Activated naive CD8-positive, alpha-beta T cell (primary cell): ENCODE measurements around the gene TEAD4.

Experiments used
- H3K27ac Mint-ChIP-seq: one replicate; pipeline ENCODE4 v1.8.0; 2021; ENCODE audit warnings: mixed read lengths
- H3K27me3 Mint-ChIP-seq: one replicate; pipeline ENCODE4 v1.8.0; 2021; ENCODE audit warnings: mixed read lengths
- H3K36me3 Mint-ChIP-seq: one replicate; pipeline ENCODE4 v1.8.0; 2021; ENCODE audit warnings: mixed read lengths
- H3K4me1 Mint-ChIP-seq: one replicate; pipeline ENCODE4 v1.8.0; 2021; ENCODE audit warnings: low read depth, mixed read lengths
- H3K4me3 Mint-ChIP-seq: one replicate; pipeline ENCODE4 v1.8.0; 2021; ENCODE audit warnings: mild to moderate bottlenecking, mixed read lengths
- H3K9me3 Mint-ChIP-seq: one replicate; pipeline ENCODE4 v1.8.0; 2021; ENCODE audit warnings: low read depth, mixed read lengths

Gene TEAD4

GRCh38 chr12:2949411-2949810, 9.8 kb upstream of the TEAD4 start:
- Mint-ChIP-seq H3K36me3 (no peaks in the 10 kb centered on the region), H3K4me3 (no peak overlapping the region), H3K9me3 (no peaks in the 10 kb centered on the region), H3K27ac (no peak overlapping the region), H3K27me3 (peaks cover 3% of the 10 kb centered on the region), H3K4me1 (no peaks in the 10 kb centered on the region)

DNA sequence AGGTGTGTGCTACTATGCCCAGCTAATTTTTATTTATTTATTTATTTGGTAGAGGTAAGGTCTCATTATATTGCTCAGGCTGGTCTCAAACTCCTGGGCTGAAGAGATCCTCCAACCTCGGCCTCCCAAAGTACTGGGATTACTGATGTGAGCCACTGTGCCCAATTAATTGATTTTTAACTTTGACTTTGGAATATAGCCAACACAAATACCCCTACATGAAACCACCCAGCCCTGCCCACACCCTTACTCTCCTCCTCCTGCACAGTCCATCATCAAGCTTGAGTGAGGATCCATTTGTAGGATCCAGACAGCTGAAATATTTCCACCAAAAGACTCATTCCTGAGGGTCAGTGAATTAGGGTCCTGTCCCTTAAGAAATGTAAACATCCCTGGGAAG, 3.3 kb upstream of the TEAD4 start:
- H3K27me3 Mint-ChIP-seq = peaks cover 22% of the 10 kb centered on the region
- no peaks in the 10 kb centered on the region for H3K9me3 Mint-ChIP-seq
- no peak overlapping the region for H3K27ac Mint-ChIP-seq
- H3K4me1 Mint-ChIP-seq = peaks cover 17% of the 10 kb centered on the region
- H3K36me3 Mint-ChIP-seq = no peaks in the 10 kb centered on the region
- no peak overlapping the region for H3K4me3 Mint-ChIP-seq

GRCh38 chr12:2957816-2958431, 1.3 kb upstream of the TEAD4 start:
- Mint-ChIP-seq H3K27me3 (peaks cover 28% of the 10 kb centered on the region), H3K36me3 (no peaks in the 10 kb centered on the region), H3K4me1 (peaks cover 18% of the 10 kb centered on the region), H3K4me3 (peak overlapping the region; percentile 87), H3K27ac (no peak overlapping the region), H3K9me3 (no peaks in the 10 kb centered on the region)

DNA sequence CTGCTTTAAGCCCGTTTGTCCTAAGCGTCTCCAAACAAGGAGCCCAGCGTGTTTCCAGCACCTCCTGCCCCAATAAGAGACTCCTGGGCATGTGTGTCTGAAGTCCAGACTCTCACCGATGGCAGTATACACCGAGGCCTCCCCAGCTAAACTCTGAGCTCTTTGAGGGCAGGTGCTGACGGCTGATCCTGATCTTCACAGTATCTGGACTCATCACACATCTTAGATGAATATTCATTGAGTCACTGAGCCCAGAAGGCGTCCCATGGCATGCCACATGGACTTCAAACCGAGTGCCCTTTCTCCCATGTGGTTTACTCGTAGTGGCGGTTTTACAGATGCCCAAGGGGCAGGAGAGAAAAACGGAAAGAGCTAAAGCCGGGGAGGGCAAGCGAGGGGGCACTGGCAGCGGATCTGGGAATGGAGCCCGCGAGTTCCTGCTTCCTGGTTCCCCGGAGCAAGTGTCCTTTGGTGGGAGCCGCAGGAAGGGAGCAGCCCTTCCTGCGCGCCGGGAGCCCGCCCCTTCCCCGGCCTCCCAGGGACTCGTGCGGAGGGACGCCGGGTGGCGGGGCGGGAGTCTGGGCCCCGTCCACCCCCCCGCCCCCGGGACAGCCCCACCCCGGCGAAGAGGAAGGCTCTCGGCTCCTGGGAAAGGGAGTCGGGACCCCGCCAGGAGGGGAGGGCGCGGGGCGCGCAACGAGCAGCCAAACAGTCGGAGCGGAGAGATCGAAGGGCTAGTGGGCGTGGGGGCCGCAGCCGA, 585 bp upstream of the TEAD4 start:
- Mint-ChIP-seq H3K27ac (peak overlapping the region; percentile 66), H3K36me3 (no peaks in the 10 kb centered on the region), H3K4me1 (peaks cover 18% of the 10 kb centered on the region), H3K9me3 (no peaks in the 10 kb centered on the region), H3K4me3 (peak overlapping the region; percentile 87), H3K27me3 (peaks cover 31% of the 10 kb centered on the region)

DNA sequence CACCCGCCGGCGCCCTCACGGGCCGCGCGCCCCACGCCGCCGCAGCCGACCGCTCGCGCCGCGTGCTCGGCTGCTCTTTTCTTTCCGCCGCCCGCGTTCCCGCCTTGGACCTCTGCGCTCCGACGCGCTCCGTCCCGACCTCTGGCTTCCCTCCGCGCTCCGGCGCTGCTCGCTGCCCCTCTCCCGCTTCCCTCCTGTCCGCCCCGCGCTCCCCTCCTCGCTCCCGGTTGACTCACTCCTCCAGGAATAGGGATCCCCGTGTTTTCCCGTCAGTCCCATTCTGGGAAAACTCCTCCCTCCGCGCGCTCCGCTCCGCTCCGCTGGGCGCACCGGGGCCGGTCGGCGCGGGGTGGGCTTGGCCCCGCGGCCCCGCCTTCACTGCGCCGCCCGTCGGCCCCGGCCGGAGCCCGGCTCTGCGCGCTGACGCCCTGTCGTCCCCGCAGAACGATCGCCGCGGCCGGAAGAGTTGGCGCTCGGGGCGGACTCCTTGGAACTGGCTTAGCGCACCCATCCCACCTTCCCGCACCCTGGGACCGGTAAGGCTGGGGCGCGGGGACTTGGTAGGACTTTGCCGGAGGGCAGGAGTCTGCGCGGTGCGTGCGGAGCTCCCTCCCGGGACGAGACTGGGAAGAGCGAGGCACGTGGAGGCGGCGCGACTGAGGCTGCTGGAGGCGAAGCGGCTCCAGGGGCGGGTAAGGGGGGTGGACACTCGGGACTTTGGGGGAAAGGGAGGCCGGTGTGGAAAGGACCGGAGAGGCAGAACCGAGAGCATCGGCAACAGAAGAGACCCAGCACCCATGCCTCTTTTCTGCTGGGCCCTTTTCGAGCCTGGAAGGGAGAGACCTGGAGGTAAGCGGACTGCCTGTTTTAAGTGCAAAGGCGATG, 550 bp downstream of the TEAD4 start:
- H3K27me3 Mint-ChIP-seq = peaks cover 31% of the 10 kb centered on the region
- H3K36me3 Mint-ChIP-seq = no peaks in the 10 kb centered on the region
- H3K4me3 Mint-ChIP-seq = peak overlapping the region; percentile 80
- H3K4me1 Mint-ChIP-seq = peaks cover 18% of the 10 kb centered on the region
- H3K9me3 Mint-ChIP-seq = no peaks in the 10 kb centered on the region
- no peak overlapping the region for H3K27ac Mint-ChIP-seq

DNA sequence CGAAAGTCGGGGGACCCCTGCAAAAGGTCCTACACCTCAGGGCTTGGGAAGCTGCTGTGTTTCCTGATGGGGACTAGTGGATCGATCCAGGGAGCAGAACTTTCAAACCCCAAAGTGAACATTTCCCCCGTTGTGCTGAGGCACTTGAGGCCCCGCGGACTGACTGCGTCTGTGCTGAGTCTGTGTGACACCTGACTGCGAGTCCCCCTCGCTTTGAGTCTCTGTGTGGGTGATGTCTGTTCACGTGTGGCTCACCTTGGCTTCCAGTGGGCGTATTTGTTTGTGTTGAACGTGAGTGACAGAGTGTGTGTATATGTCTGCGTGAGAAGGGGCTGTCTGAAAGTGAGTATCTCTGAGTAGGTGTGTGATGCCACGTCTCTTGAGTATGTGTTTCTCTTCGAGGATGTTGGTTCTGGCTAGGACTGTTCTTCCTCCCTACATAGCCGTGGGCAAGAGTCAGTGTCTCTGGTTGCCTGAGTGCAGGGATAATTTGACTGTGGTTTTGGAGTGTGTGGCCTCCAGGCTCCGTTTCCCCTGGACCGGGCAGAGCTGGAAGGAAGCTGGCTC, 1.3 kb downstream of the TEAD4 start:
- Mint-ChIP-seq H3K4me3 (peak overlapping the region; percentile 80), H3K36me3 (no peaks in the 10 kb centered on the region), H3K27ac (no peak overlapping the region), H3K4me1 (peaks cover 18% of the 10 kb centered on the region), H3K27me3 (peaks cover 31% of the 10 kb centered on the region), H3K9me3 (no peaks in the 10 kb centered on the region)

DNA sequence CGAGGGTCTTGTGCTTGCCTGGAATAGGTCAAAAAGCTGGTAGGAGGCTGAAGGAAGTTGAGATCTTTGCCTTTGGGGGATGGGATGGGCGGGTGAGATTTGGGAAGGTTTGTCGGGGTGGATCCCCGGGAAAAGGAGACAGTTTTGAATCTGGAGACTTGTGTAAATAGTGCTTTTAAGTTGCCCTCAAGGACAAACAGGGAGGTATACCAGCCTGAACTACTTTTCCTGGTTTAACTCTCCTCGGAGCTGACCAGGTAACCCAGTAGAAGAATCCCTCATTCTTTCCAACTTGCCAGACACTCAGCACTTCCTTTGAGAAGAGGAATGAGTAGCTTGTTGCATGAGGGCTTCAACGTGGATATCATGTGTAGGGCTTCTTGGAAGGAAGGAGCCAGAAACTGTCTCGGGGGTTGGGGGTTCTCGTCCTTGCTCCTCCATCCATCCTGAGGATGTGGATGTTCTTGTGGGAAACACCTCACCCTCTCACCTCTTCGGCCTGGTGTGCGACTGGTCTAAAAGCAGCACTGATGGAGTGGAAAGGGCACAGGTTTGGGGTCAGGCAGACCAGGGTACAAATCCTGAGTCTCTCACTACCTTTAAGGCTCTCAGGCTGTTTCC, 1.9 kb downstream of the TEAD4 start:
- H3K4me1 Mint-ChIP-seq = peaks cover 18% of the 10 kb centered on the region
- peaks cover 31% of the 10 kb centered on the region for H3K27me3 Mint-ChIP-seq
- no peak overlapping the region for H3K27ac Mint-ChIP-seq
- peak overlapping the region; percentile 80 for H3K4me3 Mint-ChIP-seq
- H3K36me3 Mint-ChIP-seq = no peaks in the 10 kb centered on the region
- H3K9me3 Mint-ChIP-seq = no peaks in the 10 kb centered on the region

- no peaks in the 10 kb centered on the region for H3K36me3 Mint-ChIP-seq
- H3K4me1 Mint-ChIP-seq = peaks cover 18% of the 10 kb centered on the region
- no peak overlapping the region for H3K4me3 Mint-ChIP-seq
- peaks cover 30% of the 10 kb centered on the region for H3K27me3 Mint-ChIP-seq
- H3K27ac Mint-ChIP-seq = no peak overlapping the region
- no peaks in the 10 kb centered on the region for H3K9me3 Mint-ChIP-seq
These were observed 2.5 kb downstream of the TEAD4 start for GRCh38 chr12:2961705-2962104.

DNA sequence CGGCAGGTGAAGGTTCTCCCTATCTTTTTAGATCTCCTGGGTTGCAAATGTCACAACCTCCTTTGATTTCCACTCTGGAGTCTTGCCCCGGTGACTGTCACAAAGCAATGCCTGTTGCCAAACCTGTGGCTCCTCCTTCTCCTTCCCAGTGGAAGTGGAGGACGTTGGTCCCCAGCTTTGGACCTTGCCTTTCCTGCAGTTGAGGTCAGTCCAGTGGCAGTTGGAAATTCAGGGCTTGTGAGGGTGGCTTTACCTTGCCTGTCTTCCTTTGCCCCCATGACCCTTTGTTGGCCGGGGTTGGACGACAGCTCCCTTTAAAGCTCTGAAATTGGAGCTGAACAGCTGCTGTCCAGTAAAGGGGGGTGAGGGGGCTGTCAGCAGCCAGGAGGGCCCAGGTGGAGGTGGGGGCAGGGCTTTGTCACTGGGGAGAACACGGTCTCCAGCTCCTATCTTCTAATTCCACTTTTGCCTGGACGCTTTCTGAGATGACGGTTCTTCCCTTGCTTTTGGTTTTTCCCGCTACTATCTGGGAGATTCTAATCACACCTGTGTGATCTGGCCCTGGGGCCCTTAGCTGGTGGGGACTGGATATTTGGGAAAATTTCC, 4.1 kb downstream of the TEAD4 start:
- Mint-ChIP-seq H3K27me3 (peaks cover 21% of the 10 kb centered on the region), H3K4me1 (peaks cover 15% of the 10 kb centered on the region), H3K27ac (no peak overlapping the region), H3K9me3 (no peaks in the 10 kb centered on the region), H3K36me3 (no peaks in the 10 kb centered on the region), H3K4me3 (no peak overlapping the region)

- Mint-ChIP-seq H3K27ac (no peak overlapping the region), H3K9me3 (no peaks in the 10 kb centered on the region), H3K4me3 (no peak overlapping the region), H3K27me3 (peaks cover 18% of the 10 kb centered on the region), H3K4me1 (peaks cover 12% of the 10 kb centered on the region), H3K36me3 (no peaks in the 10 kb centered on the region)
These were observed 4.6 kb downstream of the TEAD4 start for GRCh38 chr12:2963760-2964292.

GRCh38 chr12:2967651-2968050, 8.5 kb downstream of the TEAD4 start:
- H3K27ac Mint-ChIP-seq = no peak overlapping the region
- H3K36me3 Mint-ChIP-seq = no peaks in the 10 kb centered on the region
- no peak overlapping the region for H3K4me3 Mint-ChIP-seq
- H3K9me3 Mint-ChIP-seq = no peaks in the 10 kb centered on the region
- peaks cover 10% of the 10 kb centered on the region for H3K27me3 Mint-ChIP-seq
- H3K4me1 Mint-ChIP-seq = no peaks in the 10 kb centered on the region

DNA sequence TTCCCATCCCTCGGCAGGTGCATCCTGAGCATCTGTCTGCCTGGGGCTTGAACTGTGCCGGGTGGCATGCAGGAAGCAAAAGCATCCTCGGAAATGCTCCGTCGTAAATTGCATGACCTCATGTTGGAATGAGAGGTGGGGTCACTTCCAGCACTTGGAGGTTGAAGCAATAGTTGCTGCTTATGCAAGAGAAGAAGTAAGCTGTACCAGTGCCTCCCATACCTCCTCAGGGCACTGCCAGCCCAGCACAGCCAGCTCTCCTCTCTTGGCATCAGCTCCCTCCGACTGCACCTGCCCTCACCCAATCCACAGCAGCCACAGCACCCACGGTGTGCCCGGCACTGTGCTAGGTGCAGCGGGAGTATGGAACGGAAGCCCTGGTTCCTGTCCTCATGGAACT, 11.5 kb downstream of the TEAD4 start:
- no peaks in the 10 kb centered on the region for H3K4me1 Mint-ChIP-seq
- H3K27ac Mint-ChIP-seq = no peak overlapping the region
- no peaks in the 10 kb centered on the region for H3K9me3 Mint-ChIP-seq
- peaks cover 11% of the 10 kb centered on the region for H3K27me3 Mint-ChIP-seq
- H3K4me3 Mint-ChIP-seq = no peak overlapping the region
- no peaks in the 10 kb centered on the region for H3K36me3 Mint-ChIP-seq

DNA sequence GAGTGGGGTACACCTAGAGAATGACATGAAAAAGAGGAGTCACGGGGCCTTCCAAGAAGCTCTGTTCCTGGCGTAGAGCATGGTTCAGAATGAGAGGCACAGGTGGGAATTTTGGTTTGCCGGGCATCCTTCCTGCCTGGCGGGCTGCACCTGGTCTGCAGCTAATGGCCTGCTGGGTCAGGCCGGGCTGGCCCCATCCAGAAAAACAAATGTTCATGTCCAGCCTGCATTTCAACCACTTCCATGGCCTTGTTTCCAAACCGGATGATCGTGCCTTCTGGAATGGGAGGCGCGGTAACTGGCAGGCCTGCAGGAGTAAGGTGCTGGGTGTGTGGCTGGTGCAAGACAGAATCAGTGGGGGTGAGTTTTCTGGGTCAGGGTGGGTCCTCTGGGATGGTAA, 14.4 kb downstream of the TEAD4 start:
- Mint-ChIP-seq H3K27me3 (peaks cover 10% of the 10 kb centered on the region), H3K36me3 (no peaks in the 10 kb centered on the region), H3K9me3 (no peaks in the 10 kb centered on the region), H3K27ac (no peak overlapping the region), H3K4me1 (no peaks in the 10 kb centered on the region), H3K4me3 (no peak overlapping the region)

DNA sequence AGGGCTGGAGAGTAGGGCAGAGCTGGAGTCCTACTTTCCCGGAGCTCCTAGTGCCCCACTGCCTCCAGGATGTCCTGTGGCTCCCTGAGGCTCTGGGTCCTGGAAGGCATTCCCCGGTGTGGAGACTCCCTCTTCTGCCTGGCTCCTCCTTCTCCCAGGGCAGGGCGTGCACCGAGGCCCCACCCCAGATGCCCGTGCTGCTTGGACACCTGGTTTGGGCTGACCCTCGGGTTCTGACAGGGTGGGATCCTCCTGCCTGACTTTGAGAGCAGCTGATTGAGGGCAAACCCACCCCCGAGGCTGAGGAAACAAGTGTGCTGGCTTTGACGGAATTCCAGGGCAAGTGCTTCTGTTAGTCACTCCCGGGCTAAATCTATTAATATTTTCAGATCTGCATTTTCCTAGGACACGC, 15.4 kb downstream of the TEAD4 start:
- Mint-ChIP-seq H3K4me3 (no peak overlapping the region), H3K27ac (no peak overlapping the region), H3K36me3 (no peaks in the 10 kb centered on the region), H3K27me3 (peaks cover 10% of the 10 kb centered on the region), H3K4me1 (no peaks in the 10 kb centered on the region), H3K9me3 (no peaks in the 10 kb centered on the region)
